Breast epithelium (tissue), 3 donors: ENCODE data around the gene TXNRD2.

Experiments
- POLR2A ChIP-seq: fragments of 450-650 bp; IDR thresholded peaks from one replicate; pipeline ENCODE4 v1.6.1; 2016; ENCODE audit warnings: antibody characterized with exemption, mild to moderate bottlenecking, moderate library complexity
- POLR2AphosphoS5 ChIP-seq, 3 donors: sonication (generic); formaldehyde crosslinking; IDR thresholded peaks; one replicate each; pipeline ENCODE4 v1.6.1; 2017; ENCODE audit warnings: antibody characterized with exemption in 3 of 3
- TF ChIP-seq, protein P1 (sequence below), 3 donors: fragments of 450-650 bp; IDR thresholded peaks; one replicate each; pipeline ENCODE4 v1.5.1; 2016 to 2017; ENCODE audit warnings: antibody characterized with exemption in 3 of 3, mild to moderate bottlenecking in 3 of 3, moderate library complexity in 3 of 3

GRCh38 chr22:19957445-19957844 lies 15.8 kb upstream of the TXNRD2 start:
- TF ChIP-seq, protein P1, sequence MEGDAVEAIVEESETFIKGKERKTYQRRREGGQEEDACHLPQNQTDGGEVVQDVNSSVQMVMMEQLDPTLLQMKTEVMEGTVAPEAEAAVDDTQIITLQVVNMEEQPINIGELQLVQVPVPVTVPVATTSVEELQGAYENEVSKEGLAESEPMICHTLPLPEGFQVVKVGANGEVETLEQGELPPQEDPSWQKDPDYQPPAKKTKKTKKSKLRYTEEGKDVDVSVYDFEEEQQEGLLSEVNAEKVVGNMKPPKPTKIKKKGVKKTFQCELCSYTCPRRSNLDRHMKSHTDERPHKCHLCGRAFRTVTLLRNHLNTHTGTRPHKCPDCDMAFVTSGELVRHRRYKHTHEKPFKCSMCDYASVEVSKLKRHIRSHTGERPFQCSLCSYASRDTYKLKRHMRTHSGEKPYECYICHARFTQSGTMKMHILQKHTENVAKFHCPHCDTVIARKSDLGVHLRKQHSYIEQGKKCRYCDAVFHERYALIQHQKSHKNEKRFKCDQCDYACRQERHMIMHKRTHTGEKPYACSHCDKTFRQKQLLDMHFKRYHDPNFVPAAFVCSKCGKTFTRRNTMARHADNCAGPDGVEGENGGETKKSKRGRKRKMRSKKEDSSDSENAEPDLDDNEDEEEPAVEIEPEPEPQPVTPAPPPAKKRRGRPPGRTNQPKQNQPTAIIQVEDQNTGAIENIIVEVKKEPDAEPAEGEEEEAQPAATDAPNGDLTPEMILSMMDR (IDR thresholded peaks at IDR 0.05): no peak
- TF ChIP-seq POLR2A: no peak
- no peak for TF ChIP-seq POLR2AphosphoS5 (IDR thresholded peaks at IDR 0.05)
